Vagina (tissue), 2 donors: ENCODE measurements around the gene SPHK2. TPM values are rescaled to one million over a fixed set of nuclear protein-coding genes. Genes with fewer than 3 reads are reported as not detected.

Experiments
- DNase-seq, 2 donors: peaks; one replicate each; pipeline ENCODE4 v3.0.0-alpha.2; 2017; ENCODE audit errors: extremely low spot score in 2 of 2
- H3K27ac ChIP-seq: fragments of 200-600 bp; sonication (generic); one replicate; pipeline ENCODE4 v1.5.1; 2019
- H3K27me3 ChIP-seq: fragments of 200-600 bp; sonication (generic); one replicate; pipeline ENCODE4 v1.5.1; 2019
- H3K36me3 ChIP-seq, 2 donors: fragments of 200-600 bp; sonication (generic); one replicate each; pipeline ENCODE4 v1.5.1; 2017 to 2019
- H3K4me1 ChIP-seq: fragments of 200-600 bp; sonication (generic); one replicate; pipeline ENCODE4 v1.5.1; 2019
- H3K4me3 ChIP-seq, 2 donors: fragments of 200-600 bp; sonication (generic); 1 replicate in 1 of 2; 2 replicates in 1 of 2; pipeline ENCODE4 v1.5.1; 2016 to 2019
- H3K9me3 ChIP-seq: fragments of 200-600 bp; sonication (generic); one replicate; pipeline ENCODE4 v1.5.1; 2019
- POLR2A ChIP-seq, 2 donors: fragments of 450-650 bp; IDR thresholded peaks; one replicate each; pipeline ENCODE4 v1.6.1; 2017; ENCODE audit warnings: antibody characterized with exemption in 2 of 2, mild to moderate bottlenecking in 2 of 2, moderate library complexity in 2 of 2
- POLR2AphosphoS5 ChIP-seq, 2 donors: sonication (generic); formaldehyde crosslinking; IDR thresholded peaks; one replicate each; pipeline ENCODE4 v1.9.0; 2017; ENCODE audit warnings: antibody characterized with exemption in 2 of 2, mild to moderate bottlenecking in 2 of 2, low read depth in 1 of 2; ENCODE audit not compliant: insufficient read depth in 1 of 2
- intact Hi-C: fragments of 100-400 bp; cut with DNase I; formaldehyde crosslinking; loops from one replicate; pipeline ENCODE4 v1.15.1; 2023
- total RNA-seq: library from RNA; depleted of rRNA; stranded (reverse); fragments of >200 nt; gene quantifications from one replicate; pipeline ENCODE4 v1.2.3, GENCODE V29; 2016
- TF ChIP-seq, protein P1 (sequence below), 3 experiments: fragments of 450-650 bp in 2 of 3; fragments of 200-600 bp in 1 of 3; sonication (generic) in 1 of 3; IDR thresholded peaks; one replicate each; pipeline ENCODE4 v1.5.1; 2017 to 2019; ENCODE audit warnings: antibody characterized with exemption in 3 of 3, mild to moderate bottlenecking in 2 of 3, moderate library complexity in 2 of 3

SPHK2 gene
- total RNA-seq, 1 donor from 2014 or later = 19.9 TPM

DNA sequence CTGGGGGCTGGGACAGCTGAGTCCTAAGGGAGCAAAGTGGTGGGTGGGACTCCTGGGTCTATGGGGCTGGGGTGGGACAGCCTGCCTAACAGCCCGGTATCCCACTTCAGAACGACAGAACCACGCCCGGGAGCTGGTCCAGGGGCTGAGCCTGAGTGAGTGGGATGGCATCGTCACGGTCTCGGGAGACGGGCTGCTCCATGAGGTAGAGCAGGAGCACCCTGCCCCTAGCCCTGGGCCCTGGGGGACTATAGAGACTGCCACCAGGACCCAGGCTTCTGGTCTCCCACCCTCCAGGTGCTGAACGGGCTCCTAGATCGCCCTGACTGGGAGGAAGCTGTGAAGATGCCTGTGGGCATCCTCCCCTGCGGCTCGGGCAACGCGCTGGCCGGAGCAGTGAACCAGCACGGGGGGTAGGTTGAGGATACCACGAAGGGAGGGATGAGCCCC is 8.6 kb downstream of the SPHK2 start:
- intact Hi-C loops = no loop called here
- no peak for TF ChIP-seq POLR2AphosphoS5 (IDR thresholded peaks at IDR 0.05; ENCODE audit: insufficient read depth in 1 of 2, low read depth in 1 of 2)
- no peak for TF ChIP-seq POLR2A (IDR thresholded peaks at IDR 0.05)
- TF ChIP-seq, protein P1, sequence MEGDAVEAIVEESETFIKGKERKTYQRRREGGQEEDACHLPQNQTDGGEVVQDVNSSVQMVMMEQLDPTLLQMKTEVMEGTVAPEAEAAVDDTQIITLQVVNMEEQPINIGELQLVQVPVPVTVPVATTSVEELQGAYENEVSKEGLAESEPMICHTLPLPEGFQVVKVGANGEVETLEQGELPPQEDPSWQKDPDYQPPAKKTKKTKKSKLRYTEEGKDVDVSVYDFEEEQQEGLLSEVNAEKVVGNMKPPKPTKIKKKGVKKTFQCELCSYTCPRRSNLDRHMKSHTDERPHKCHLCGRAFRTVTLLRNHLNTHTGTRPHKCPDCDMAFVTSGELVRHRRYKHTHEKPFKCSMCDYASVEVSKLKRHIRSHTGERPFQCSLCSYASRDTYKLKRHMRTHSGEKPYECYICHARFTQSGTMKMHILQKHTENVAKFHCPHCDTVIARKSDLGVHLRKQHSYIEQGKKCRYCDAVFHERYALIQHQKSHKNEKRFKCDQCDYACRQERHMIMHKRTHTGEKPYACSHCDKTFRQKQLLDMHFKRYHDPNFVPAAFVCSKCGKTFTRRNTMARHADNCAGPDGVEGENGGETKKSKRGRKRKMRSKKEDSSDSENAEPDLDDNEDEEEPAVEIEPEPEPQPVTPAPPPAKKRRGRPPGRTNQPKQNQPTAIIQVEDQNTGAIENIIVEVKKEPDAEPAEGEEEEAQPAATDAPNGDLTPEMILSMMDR (IDR thresholded peaks at IDR 0.05) = no peak
- H3K27ac ChIP-seq = no peak overlapping the region
- peaks cover 0 to 5% of the 10 kb centered on the region in 2 donors for H3K36me3 ChIP-seq
- no peaks in the 10 kb centered on the region for H3K27me3 ChIP-seq
- peaks cover 55% of the 10 kb centered on the region for H3K4me1 ChIP-seq
- H3K9me3 ChIP-seq = no peaks in the 10 kb centered on the region
- no peak for DNase-seq
- no peak overlapping the region for H3K4me3 ChIP-seq

GRCh38 chr19:48628486-48629296 is 9.4 kb downstream of the SPHK2 start:
- H3K36me3 ChIP-seq = peaks cover 0 to 5% of the 10 kb centered on the region in 2 donors
- H3K27ac ChIP-seq = no peak overlapping the region
- TF ChIP-seq, protein P1 (IDR thresholded peaks at IDR 0.05) = no peak
- TF ChIP-seq POLR2A (IDR thresholded peaks at IDR 0.05) (no peak), POLR2AphosphoS5 (IDR thresholded peaks at IDR 0.05; ENCODE audit: insufficient read depth in 1 of 2, low read depth in 1 of 2) (no peak)
- intact Hi-C loops = no loop called here
- no peaks in the 10 kb centered on the region for H3K27me3 ChIP-seq
- no peaks in the 10 kb centered on the region for H3K9me3 ChIP-seq
- H3K4me1 ChIP-seq = peaks cover 55% of the 10 kb centered on the region
- no peak overlapping the region for H3K4me3 ChIP-seq
- DNase-seq = no peak

DNA sequence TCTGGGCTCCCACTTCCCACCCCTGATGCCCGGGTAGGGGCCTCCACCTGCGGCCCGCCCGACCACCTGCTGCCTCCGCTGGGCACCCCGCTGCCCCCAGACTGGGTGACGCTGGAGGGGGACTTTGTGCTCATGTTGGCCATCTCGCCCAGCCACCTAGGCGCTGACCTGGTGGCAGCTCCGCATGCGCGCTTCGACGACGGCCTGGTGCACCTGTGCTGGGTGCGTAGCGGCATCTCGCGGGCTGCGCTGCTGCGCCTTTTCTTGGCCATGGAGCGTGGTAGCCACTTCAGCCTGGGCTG is 9.9 kb downstream of the SPHK2 start:
- no peaks in the 10 kb centered on the region for H3K27me3 ChIP-seq
- no peaks in the 10 kb centered on the region for H3K9me3 ChIP-seq
- peaks cover 0 to 5% of the 10 kb centered on the region in 2 donors for H3K36me3 ChIP-seq
- no peak for DNase-seq
- peak overlapping the region; percentile 79 for H3K27ac ChIP-seq
- H3K4me1 ChIP-seq = peaks cover 58% of the 10 kb centered on the region
- no peak for TF ChIP-seq POLR2AphosphoS5 (IDR thresholded peaks at IDR 0.05; ENCODE audit: insufficient read depth in 1 of 2, low read depth in 1 of 2)
- no peak for TF ChIP-seq POLR2A (IDR thresholded peaks at IDR 0.05)
- TF ChIP-seq, protein P1 (IDR thresholded peaks at IDR 0.05) = no peak
- intact Hi-C loops = no loop called here
- H3K4me3 ChIP-seq = no peak overlapping the region

- no peak overlapping the region for H3K4me3 ChIP-seq
- peak overlapping the region; percentile 79 for H3K27ac ChIP-seq
- no peaks in the 10 kb centered on the region for H3K27me3 ChIP-seq
- no peaks in the 10 kb centered on the region for H3K9me3 ChIP-seq
- intact Hi-C loops = loop anchor here (10.0 kb wide), 1 partner anchor 335 kb away; the partner anchor contains the start of gene FTL
- peaks cover 56% of the 10 kb centered on the region for H3K4me1 ChIP-seq
- no peak for DNase-seq
- H3K36me3 ChIP-seq = peaks cover 0 to 5% of the 10 kb centered on the region in 2 donors
- TF ChIP-seq POLR2AphosphoS5 (IDR thresholded peaks at IDR 0.05; ENCODE audit: insufficient read depth in 1 of 2, low read depth in 1 of 2) = no peak
- TF ChIP-seq, protein P1 (IDR thresholded peaks at IDR 0.05) = no peak
- no peak for TF ChIP-seq POLR2A (IDR thresholded peaks at IDR 0.05)
Measured at GRCh38 chr19:48629599-48630295, 10.4 kb downstream of the SPHK2 start.
